Renal cortical epithelial cell (primary cell): ENCODE results near the gene TM4SF5. TPM values are rescaled to one million over a fixed set of nuclear protein-coding genes. Genes with fewer than 3 reads are reported as not detected.
A peak's percentile ranks its signal among the peaks of the same experiment; 100 is the strongest.
"Not testable (repeated sequence)": the region's sequence is repeated elsewhere in the genome, so short reads cannot be mapped to it uniquely, and the experiment has no call there.

Source experiments
- DNase-seq: peaks from one replicate; pipeline ENCODE4 v3.0.0-alpha.2; 2011; ENCODE audit warnings: low read depth
- total RNA-seq: library from RNA; depleted of rRNA; stranded (reverse); fragments of >200 nt; gene quantifications from 2 replicates; pipeline ENCODE4 v1.2.3, GENCODE V29; 2014

Gene TM4SF5
- total RNA-seq, 1 donor from 2014 or later, result not detected

DNA sequence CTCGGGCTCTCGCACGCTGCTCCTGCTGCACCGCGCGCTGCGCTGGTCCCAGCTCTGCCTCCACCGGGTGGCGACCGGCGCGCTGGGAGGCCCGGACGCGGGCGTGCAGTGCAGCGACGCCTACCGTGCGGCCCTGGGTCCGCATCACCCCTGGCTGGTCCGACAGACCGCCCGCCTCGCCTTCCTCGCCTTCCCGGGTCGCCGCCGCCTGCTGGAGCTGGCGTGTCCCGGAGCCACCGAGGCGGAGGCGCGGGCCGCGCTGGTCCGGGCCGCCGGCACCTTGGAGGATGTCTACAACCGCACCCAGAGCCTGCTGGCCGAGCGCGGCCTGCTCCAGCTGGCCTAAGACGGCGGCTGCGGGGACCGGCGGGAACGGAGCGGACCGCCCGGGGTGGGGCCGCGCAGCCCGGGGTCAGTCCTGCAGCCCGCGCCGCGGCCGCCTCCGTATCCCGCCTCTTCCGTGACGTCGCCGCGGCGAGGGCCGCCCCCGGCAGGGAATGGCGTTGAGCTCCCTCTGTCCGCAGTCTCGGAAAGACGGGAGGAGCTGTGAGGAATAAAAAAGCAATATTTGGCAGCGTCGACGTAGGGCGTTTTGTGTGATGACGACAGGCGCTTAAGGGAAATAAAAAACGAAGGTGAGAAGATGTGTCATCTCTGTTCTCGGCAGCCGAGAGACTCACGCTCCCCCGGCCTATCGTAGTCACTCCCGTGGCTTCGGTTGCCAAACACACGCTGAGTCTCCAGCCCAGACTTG, 18.4 kb downstream of the TM4SF5 start:
- peak; percentile 61 for DNase-seq

DNA sequence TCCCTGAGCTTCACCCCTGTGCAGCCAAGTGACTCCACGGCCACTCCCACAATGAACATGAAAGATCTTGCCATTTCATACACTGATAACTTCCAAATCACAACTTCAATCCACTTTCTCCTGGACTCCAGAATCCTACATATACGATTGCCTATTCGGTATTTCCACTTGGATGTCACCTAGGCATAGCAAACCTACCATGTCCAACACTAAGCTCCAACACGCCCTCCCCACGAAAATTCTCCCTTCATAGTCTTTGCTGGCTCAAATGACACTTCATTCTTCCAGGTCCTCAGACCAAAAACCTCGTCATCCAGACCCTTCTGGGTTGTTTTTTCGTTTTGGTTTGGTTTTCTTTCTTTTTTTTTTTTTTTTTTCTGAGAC, 19.0 kb downstream of the TM4SF5 start:
- no peak for DNase-seq

DNA sequence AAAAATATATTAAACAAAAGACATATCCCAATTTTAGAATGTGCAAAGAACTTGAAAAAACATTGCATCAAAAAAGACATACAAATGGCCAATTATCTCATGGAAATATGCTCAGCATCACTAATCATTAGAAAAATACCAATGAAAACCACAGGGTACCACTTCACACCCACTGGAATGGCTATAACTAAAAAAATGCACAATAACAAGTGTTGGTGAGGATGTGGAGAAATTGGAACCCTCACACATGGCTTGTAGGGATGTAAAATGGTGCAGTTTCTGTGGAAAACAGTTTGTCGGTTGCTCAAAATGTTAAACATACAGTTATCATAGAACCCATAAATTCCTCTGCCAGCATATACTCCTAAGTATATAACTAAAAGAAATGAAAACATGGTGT, 23.5 kb downstream of the TM4SF5 start:
- DNase-seq, result no peak

DNA sequence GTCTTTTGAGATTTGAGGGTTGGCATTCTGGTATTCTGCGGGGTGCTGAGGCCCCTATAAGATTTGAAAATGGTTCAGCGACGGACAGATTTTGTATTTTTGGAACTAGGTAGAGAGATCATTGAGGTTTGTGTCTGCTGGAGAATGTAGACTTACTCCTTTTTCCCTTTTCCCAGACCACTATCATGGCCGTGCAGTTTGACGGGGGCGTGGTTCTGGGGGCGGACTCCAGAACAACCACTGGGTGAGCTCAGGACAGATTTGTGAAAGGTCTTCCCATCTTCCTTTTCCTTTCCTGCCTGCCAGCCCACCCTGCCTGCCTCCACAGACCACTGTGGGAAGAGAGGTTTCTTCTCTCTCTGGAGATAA, 24.9 kb downstream of the TM4SF5 start:
- DNase-seq, result no peak

DNA sequence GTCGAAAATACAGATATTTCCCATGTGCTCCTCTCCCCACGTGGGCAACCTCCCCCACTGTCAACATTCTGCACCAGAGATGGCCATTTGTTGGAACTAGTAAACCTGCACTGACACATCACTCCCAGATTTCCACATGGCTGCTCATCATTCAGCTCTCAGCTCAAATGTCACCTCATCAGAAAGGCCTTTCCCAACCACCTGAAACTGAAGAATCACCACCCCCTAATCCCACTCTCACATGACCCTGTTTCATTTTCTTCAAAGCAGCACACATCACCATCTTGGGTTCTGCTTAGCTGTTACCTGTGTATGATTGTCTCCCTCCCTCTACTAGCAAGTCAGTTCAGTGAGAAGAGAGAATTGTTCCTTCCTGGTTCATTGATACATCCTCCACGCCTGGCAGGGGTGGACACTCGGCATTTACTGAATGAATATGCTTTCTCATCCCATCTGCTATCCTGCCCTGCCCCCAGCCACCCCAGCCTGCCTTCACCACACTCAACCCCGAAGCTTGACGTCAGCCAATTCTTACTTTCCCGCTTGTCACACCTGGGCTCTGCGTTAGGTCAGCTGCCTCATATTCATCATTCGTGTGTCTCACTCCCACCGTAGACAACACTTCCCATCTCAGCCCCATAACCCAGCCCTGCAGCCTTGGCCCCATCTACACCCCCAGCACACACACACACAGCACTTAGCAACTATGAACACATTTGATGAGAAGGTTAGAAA, 28.9 kb downstream of the TM4SF5 start:
- peak; percentile 14 for DNase-seq

DNA sequence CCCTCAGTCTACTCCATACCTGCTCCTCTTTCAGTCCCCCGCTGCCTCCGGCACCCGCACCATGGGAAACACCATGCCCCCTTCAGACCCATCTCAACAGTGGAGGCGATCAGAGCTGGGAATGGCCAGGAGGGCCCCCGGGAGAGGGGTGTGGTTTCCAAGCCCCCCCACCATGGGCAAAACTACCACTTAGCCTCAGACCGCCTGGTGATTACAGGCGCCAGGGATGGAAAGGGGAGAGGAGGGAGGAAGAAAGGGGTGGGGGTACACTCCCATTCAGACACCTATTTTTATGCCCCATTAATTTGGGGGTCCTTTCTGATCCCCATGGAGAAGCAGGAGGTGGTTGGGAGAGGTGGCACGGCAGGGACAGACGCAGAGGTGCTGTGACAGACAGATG, 30.5 kb downstream of the TM4SF5 start, which contains the start of gene C17orf114:
C17orf114 (minus strand) TSS at position 101 of the 400 bp plus-strand sequence.
- no peak for DNase-seq

DNA sequence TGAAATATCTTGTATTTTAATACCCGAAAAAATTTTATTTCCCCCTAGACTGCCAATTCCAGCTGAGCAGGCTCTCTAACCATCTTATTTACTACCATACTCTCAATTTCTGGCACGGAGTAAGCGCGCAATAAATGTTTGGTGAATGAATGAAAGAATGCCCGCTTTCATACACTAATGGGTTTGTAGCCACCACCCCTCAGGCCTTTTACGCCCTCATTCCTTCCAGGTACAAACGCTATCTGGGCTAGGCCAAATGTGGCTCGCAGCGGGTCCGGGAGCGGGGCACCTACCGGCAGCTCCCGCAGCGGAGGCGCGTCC, 34.7 kb downstream of the TM4SF5 start:
- DNase-seq, result peak; percentile 20

DNA sequence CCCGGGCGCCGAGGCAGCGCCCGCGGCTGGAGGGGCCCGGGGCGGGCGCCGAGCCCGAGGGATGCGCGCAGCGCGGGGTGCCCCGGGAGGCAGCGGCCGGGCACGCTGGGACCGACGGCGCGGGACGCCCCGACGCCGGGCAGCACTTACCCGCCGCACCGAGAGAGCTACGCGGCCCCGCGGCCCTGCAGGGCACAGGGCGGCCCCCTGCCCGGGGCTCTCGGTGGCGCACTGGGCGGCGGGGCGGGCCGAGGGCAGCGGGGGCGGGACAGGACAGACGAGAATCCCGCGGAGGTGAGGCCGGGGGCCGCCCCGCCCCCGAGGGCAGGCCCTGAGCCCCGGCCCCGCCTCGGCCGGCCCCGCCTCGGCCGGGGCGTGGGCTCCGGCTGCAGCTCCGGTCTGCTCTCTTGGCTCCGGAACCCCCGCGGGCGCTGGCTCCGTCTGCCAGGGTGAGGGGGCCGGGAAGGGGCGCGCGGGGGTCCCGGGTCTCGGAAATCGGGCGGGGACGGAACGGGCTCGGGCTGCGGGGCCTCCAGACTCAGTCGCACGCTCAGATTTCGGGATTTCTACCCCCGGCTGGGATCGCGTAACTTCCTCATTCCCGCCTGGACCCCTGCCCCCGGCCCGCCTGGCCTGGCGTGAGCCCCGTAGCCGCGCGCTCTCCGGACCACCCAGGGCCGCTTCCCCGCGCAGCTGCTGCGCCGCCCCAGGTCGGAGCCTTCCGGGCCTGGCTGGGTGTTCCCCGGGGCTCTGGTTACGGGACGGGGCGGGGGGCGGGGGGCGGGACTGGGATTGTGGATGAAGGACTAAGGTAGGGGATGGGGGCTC, 35.3 kb downstream of the TM4SF5 start, which contains the start of gene PLD2:
PLD2 (plus strand) TSS at position 376 of the 828 bp plus-strand sequence. CDS start 621 bp downstream, outside the sequence.
- DNase-seq, result peak; percentile 44

DNA sequence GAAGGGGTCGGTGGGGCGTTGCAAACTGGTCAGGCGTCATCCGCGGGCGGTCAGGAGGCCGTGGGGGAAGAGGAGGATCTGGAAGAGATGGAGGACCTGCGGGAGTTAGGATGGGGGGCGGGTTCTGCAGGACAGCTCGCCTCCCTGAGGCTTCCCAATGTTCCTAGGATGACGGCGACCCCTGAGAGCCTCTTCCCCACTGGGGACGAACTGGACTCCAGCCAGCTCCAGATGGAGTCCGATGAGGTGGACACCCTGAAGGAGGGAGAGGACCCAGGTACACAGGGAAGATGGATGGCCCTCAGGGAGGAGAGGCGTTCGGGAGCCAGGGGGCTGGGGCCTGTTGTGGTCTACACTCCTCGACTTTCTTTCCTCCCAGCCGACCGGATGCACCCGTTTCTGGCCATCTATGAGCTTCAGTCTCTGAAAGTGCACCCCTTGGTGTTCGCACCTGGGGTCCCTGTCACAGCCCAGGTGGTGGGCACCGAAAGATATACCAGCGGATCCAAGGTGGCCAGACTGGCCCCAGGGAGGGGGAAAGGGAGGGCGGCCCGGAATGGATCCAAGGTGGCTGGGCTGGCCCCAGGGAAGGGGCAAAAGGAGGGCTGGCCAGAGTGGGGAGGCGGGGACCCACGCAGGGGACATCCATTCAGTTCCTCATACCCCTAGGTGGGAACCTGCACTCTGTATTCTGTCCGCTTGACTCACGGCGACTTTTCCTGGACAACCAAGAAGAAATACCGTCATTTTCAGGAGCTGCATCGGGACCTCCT, 36.1 kb downstream of the TM4SF5 start:
- no peak for DNase-seq

DNA sequence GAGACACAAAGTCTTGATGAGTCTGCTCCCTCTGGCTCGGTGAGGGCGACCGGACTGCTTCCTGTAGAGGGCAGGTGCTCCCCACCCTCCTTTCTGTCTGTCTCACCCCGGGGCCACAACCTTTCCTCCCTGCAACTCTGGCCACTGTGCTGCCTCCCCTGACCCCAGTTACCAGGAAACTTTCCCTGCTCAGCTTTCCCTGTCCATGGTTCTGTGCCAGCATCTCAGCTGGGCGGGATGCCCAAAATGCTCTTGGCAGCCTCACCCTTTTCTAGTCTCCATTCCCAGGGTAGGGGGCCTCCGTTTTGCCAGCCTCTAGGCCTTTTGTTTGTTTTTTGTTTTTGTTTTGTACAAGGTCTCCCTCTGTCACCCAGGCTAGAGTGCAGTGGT, 36.7 kb downstream of the TM4SF5 start:
- DNase-seq, result no peak

DNA sequence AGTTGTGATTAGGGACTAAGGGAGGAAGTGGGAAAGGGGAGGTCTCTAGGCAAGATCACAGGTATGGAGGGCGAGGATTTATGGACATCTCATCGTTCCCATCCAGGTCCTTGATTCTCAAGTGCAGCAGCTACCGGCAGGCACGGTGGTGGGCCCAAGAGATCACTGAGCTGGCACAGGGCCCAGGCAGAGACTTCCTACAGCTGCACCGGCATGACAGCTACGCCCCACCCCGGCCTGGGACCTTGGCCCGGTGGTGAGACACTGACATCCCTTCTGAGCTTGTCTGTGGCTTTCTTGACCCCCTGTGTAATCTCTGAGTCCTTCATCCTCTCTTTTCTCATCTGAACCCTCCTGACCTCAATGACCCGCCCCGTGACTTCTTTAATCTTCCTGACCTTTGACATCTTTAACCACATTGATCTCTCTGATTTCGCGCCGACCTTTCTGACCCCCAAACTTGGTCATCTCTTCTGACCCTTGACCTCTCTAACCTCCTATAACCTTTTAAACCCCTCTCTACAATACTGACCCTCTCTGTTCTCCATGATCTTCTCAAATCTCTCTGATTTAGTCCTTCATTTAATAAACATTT, 39.1 kb downstream of the TM4SF5 start:
- DNase-seq, result no peak

DNA sequence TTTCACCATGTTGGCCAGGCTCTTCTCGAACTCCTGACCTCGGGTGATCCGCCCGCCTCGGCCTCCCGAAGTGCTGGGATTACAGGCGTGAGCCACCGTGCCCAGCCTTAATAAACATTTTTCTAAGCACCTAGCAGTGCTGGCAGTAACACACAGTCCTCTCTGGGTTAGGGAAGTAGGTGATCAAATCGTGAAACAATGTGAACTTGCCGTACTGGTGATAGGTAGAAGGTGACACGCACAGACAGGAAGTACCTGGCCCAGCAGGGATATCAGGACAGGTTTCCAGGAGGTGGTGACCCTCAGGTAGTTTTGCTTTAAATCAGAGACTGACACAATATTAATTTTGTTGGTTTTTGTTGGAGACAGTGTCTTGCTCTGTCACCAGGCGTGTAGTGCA, 39.8 kb downstream of the TM4SF5 start:
- no peak for DNase-seq

DNA sequence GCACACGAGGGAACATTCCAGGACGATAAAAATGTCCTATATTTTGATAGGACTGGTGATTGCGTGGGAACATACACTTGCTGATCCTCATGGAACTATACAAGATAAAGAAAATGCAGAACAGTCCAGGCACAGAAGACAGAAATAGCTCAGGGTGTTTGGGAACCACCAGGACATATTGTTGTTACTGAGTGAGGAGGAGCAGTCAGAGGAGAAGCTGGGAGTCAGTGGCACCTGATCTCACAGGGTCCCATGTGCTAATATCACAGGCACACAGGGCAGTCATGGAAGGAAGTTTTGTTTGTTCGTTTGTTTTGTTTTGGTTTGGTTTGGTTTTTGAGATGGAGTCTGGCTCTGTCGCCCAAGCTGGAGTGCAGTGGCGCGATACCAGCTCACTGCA, 41.0 kb downstream of the TM4SF5 start:
- no peak for DNase-seq

DNA sequence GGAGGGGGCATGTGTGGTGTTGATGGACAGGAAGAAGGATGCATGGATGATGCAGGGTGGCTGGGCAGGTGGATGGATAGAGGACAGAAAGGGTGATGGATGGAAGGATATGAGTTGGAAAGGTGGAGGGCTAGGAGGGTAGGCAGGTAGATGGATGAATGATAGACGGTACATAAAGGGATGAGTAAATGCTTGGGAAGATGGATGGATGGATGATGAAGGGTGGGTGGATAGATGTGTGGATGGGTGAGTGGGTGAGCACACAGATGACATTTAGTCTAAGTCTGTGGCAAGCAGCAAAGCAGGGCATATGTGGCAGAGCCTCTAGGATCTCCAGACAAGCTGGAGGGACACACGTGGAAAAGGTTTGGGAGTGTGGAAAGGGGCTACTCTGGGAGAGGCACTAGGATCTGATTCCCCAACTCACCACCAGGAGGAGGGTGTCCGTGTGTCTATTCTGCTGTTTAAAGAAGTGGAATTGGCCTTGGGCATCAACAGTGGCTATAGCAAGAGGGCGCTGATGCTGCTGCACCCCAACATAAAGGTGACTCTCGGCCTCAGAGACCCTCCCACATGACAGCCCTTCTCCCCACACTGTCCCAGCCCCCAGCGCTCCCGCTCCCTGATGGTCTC, 43.5 kb downstream of the TM4SF5 start:
- DNase-seq, result no peak

DNA sequence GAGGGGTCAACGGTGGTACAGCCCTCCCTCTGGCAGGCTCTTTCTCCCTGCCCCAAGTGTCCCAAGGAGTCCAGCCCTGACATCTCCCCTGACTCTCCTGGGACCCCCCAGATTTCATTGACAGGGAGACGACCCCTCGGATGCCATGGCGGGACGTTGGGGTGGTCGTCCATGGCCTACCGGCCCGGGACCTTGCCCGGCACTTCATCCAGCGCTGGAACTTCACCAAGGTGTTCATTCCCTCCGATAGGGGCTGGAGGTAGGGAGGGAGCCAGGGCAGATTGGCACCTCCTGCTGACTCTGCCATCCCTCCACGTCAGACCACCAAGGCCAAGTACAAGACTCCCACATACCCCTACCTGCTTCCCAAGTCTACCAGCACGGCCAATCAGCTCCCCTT, 45.1 kb downstream of the TM4SF5 start:
- DNase-seq, result no peak

DNA sequence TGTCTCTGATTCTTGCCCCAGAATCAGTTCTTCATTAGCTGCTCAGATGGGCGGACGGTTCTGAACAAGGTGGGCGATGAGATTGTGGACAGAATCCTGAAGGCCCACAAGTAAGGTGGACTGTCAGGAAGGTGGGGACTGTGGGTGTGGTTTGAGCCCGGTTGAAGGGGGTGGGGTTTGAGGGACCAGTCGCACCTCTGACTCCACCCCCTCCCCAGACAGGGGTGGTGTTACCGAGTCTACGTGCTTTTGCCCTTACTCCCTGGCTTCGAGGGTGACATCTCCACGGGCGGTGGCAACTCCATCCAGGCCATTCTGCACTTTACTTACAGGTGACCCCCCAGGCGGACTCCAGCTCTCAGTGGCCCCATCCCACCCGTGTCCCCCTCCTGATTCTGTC, 46.6 kb downstream of the TM4SF5 start:
- no peak for DNase-seq

DNA sequence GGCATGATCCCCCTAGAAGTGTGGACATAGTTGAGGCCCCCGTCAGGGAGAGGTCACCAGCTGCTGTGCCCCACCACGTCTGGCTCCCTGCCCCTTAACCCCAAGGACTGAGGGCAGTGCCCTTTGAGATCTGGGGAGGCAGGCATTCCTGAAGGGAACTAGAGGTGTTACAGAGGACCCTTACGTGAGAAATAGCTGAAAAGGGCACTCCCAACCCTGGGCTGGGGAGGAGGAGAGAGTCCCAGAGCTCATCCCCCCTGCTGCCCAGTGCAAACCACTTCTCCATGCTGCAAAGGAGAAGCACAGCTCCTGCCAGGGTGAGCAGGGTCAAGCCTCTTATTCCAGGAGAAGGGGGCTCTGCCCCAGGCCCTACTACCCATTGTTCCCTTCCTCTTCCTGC, 51.1 kb downstream of the TM4SF5 start:
- no peak for DNase-seq

DNA sequence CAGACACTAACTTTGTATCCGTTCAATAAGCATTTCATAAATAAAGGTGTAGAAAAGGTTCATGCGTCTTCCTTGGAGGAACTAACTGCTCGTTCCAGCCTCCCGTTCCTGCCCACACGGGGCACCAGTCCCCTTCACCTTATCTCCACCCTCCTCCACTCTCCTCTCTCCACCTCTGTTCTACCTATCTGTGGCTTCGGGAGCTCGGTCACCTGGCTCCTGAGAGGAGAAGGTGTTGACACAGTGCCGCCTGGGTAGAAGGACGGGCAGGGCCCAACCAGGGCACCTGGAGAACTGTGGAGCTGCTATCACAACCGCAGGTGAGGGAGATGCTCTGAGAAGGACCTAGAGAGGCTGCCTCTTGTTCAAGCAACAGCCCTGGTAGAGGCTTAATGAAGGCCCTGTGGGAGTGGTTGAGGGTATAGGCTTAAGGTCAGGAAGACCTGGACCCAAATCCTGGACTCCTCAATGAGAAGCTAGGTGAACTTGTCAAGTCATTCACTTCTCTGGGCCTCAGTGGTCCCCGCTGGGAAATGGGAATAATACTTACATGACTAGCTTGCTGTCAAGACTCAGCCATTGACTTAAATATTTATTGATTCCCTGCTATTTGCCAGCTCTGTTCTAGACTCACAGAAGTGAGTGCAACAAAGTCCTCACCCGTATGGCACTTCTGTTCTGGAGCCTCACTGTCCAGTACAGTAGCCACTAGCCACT, 51.8 kb downstream of the TM4SF5 start:
- DNase-seq, result no peak

DNA sequence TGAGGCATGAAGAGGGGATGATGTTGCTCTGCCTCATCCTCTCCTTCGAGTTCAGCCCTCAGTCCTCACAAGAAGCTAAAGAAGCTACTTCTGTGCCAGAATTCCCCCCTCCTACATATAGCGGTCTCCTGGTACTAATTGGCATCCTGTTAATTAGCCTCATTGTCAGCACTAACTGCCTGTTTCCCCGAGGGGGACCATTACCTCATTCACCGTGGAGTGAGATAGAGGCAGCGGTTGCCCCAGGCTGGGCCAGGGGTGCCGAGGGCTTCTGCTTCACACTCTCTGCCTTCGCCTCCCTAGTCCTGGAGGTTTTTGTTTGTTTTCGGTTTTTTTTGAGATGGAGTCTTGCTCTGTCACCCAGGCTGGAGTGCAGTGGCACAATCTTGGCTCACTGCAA, 55.7 kb downstream of the TM4SF5 start:
- no peak for DNase-seq

DNA sequence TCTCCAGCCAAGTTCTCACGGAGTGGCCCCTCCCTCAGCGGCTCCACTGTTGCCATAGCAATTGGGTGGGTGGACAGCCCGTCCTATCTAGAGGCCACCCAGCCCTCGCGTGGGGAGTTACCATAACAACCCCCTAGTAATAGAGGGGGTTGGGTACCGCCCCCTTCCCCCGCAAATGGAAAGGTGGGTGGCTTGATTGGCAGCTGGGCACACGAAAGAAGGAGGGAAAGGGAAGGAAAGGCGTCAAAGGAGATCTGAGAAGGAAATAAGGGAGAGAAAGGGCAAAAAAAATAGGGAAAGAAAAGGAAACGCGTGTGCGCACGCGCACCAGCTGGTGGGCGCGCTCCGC, 61.1 kb downstream of the TM4SF5 start:
- DNase-seq, result not testable (repeated sequence)
